ENCODE data around the gene MAZ.

The MAZ gene

DNA sequence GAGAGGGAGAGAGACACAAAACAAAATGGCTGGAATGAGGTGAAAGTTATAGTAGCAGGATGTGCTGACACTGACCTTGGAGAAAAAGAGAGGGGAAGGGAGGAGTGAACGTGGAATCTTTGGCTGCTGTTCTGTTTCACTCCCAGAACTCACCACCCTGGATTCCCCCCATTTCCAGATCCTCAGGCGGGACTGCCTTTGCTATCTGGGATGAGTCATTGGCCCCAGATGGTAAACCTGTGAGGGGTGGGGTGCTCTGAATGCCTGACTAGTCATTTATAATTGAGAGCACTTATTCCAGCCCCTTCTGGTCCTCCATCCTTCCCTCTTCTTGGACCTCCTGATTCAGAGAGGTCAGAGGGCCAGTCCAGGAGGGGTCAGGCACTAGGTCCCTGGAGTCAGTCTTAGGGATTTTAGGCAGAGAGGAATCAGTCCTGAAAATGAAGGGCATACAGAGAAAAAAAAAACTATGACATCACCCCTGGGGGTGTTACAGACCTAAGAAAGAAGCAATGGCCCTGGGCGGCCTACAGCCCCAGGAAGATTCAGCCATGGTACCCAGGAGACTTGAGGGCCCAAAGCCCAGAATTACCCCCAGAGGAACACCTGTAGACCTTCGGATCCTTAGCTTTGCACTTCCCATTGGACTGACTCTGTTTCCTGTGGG lies 30.5 kb upstream of the MAZ start:
- no peak for TF ChIP-seq MAX (IDR thresholded peaks at IDR 0.05)
- no peak for TF ChIP-seq EGR1 (IDR thresholded peaks at IDR 0.05)
- TF ChIP-seq NFIC (IDR thresholded peaks at IDR 0.05), result no peak
- no peak for TF ChIP-seq REST (IDR thresholded peaks at IDR 0.05; ENCODE audit: low read depth)
- no peak for TF ChIP-seq ZBTB7A (IDR thresholded peaks at IDR 0.05; ENCODE audit: low read depth)
- TF ChIP-seq YY1 (IDR thresholded peaks at IDR 0.05; ENCODE audit: low read depth), result no peak
- TF ChIP-seq EP300 (IDR thresholded peaks at IDR 0.05; ENCODE audit: borderline replicate concordance), result no peak
- no peak for TF ChIP-seq TEAD4 (IDR thresholded peaks at IDR 0.05)
- no peak for TF ChIP-seq CEBPB (IDR thresholded peaks at IDR 0.05)
- no peak for TF ChIP-seq TCF12 (IDR thresholded peaks at IDR 0.05; ENCODE audit: low read depth)
- TF ChIP-seq, protein P1, sequence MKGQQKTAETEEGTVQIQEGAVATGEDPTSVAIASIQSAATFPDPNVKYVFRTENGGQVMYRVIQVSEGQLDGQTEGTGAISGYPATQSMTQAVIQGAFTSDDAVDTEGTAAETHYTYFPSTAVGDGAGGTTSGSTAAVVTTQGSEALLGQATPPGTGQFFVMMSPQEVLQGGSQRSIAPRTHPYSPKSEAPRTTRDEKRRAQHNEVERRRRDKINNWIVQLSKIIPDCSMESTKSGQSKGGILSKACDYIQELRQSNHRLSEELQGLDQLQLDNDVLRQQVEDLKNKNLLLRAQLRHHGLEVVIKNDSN (IDR thresholded peaks at IDR 0.05), result no peak
- no peak for TF ChIP-seq FOXM1 (IDR thresholded peaks at IDR 0.05; ENCODE audit: borderline replicate concordance, low read depth)
- no peak for TF ChIP-seq CREB1 (IDR thresholded peaks at IDR 0.05; ENCODE audit: low read depth)
- no peak for TF ChIP-seq RAD21 (IDR thresholded peaks at IDR 0.05; ENCODE audit: low read depth)
- TF ChIP-seq TAF1 (IDR thresholded peaks at IDR 0.05; ENCODE audit: low read depth), result no peak

DNA sequence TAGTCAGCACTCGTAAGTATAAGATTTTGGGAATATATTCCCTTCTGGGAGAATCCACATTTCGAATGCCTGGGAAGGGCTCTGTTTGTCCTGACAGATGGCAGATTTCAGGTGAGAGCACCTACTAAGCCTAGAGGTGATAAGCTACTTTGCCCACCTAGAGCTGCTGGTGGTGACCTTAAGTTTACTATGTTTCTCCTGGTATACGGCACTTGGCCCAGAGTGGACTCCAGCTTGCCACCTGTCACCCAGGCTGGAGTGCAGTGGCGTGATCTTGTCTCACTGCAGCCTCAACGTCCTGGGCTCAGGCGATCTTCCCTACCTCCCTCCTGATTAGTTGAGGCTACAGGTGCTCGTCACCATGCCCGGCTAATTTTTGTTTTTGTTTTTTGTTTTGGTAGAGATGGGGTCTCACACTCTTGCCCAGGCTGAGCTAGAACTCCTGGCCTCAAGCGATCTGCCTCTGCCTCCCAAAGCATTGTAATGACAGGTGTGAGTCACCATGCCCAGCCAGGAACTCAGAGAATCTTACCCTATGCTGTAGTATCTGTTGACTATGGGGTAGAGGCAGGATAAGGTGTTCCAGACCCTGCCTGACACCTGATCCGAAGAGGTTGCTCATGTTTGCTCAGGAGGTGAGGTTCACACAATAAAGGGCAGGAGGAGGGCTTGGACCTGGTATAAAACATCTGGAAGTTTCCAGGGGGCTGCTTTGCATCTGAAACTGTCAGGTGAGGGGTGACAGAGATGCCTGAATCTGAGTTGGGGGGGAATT lies 28.6 kb upstream of the MAZ start, which contains the start of gene ZG16:
ZG16 (plus strand) TSS at position 681 of the 775 bp plus-strand sequence. CDS start 1,011 bp downstream, outside the sequence.
- TF ChIP-seq TEAD4 (IDR thresholded peaks at IDR 0.05) (no peak), CEBPB (IDR thresholded peaks at IDR 0.05) (no peak), EGR1 (IDR thresholded peaks at IDR 0.05) (no peak), TCF12 (IDR thresholded peaks at IDR 0.05; ENCODE audit: low read depth) (no peak), TAF1 (IDR thresholded peaks at IDR 0.05; ENCODE audit: low read depth) (no peak), EP300 (IDR thresholded peaks at IDR 0.05; ENCODE audit: borderline replicate concordance) (no peak), REST (IDR thresholded peaks at IDR 0.05; ENCODE audit: low read depth) (no peak), ZBTB7A (IDR thresholded peaks at IDR 0.05; ENCODE audit: low read depth) (no peak), CREB1 (IDR thresholded peaks at IDR 0.05; ENCODE audit: low read depth) (no peak), FOXM1 (IDR thresholded peaks at IDR 0.05; ENCODE audit: borderline replicate concordance, low read depth) (no peak), RAD21 (IDR thresholded peaks at IDR 0.05; ENCODE audit: low read depth) (no peak), YY1 (IDR thresholded peaks at IDR 0.05; ENCODE audit: low read depth) (no peak), MAX (IDR thresholded peaks at IDR 0.05) (no peak)
- TF ChIP-seq, protein P1 (IDR thresholded peaks at IDR 0.05), result no peak

DNA sequence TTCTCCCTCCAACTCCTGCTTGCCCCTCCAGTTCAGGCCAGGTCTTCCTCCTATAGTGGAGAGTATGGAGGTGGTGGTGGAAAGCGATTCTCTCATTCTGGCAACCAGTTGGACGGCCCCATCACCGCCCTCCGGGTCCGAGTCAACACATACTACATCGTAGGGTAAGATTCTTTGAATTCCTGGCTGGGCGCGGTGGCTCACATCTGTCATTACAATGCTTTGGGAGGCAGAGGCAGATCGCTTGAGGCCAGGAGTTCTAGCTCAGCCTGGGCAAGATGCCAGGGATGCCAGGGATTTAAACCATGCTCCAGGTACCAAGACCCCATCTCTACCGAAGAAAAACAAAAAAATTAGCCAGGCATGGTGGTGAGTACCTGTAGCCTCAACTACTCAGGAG lies 26.9 kb upstream of the MAZ start:
- TF ChIP-seq TEAD4 (IDR thresholded peaks at IDR 0.05), result peak; percentile 94
- TF ChIP-seq CREB1 (IDR thresholded peaks at IDR 0.05; ENCODE audit: low read depth), result no peak
- no peak for TF ChIP-seq TAF1 (IDR thresholded peaks at IDR 0.05; ENCODE audit: low read depth)
- peak; percentile 59 for TF ChIP-seq NFIC (IDR thresholded peaks at IDR 0.05)
- TF ChIP-seq MAX (IDR thresholded peaks at IDR 0.05), result peak; percentile 34; the same call in 1 of the 2 replicates

DNA sequence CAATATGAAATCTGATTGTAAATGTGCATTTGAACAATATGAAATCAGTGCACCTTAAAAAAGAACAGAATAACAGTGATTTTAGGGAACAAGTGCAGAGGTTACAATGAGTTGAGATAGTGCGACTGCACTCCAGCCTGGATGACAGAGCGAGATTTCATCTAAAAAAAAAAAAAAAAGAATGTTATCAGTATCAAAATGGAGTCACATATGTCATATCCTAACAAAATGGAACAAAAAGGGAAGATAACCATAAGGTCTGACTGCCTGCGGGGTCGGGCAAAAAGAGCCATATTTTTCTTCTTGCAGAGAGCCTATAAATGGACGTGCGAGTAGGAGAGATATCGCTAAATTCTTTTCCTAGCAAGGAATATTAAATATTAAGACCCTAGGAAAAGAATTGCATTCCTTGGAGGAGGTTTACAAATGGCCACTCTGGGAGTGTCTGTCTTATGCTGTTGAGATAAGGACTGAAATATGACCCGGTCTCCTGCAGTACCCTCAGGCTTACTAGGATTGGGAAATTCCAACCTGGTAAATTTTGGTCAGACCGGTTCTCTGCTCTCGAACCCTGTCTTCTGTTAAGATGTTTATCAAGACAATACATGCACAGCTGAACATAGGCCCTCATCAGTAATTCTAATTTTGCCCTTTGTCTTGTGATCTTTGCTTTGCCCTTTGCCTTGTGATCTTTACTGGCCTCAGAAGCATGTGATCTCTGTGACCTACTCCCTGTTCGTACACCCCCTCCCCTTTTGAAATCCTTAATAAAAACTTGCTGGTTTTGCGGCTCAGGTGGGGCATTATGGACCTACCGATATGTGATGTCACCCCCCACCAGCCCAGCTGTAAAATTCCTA lies 23.0 kb upstream of the MAZ start:
- peak; percentile 73 for TF ChIP-seq CEBPB (IDR thresholded peaks at IDR 0.05)

GRCh38 chr16:29784157-29784556 lies 22.2 kb upstream of the MAZ start:
- TF ChIP-seq CEBPB (IDR thresholded peaks at IDR 0.05) (no peak), YY1 (IDR thresholded peaks at IDR 0.05; ENCODE audit: low read depth) (no peak), ZBTB7A (IDR thresholded peaks at IDR 0.05; ENCODE audit: low read depth) (no peak), EGR1 (IDR thresholded peaks at IDR 0.05) (no peak), FOXM1 (IDR thresholded peaks at IDR 0.05; ENCODE audit: borderline replicate concordance, low read depth) (no peak), RAD21 (IDR thresholded peaks at IDR 0.05; ENCODE audit: low read depth) (no peak), TAF1 (IDR thresholded peaks at IDR 0.05; ENCODE audit: low read depth) (no peak), TEAD4 (IDR thresholded peaks at IDR 0.05) (no peak), MAX (IDR thresholded peaks at IDR 0.05) (no peak), NFIC (IDR thresholded peaks at IDR 0.05) (no peak), CREB1 (IDR thresholded peaks at IDR 0.05; ENCODE audit: low read depth) (no peak), REST (IDR thresholded peaks at IDR 0.05; ENCODE audit: low read depth) (no peak), TCF12 (IDR thresholded peaks at IDR 0.05; ENCODE audit: low read depth) (no peak), EP300 (IDR thresholded peaks at IDR 0.05; ENCODE audit: borderline replicate concordance) (no peak)
- TF ChIP-seq, protein P1 (IDR thresholded peaks at IDR 0.05), result no peak

All from Ishikawa (cell line).